ENCODE results near the gene ZNF581. TPM values are rescaled to one million over a fixed set of nuclear protein-coding genes. Genes with fewer than 3 reads are reported as not detected.
A peak's percentile ranks its signal among the peaks of the same experiment; 100 is the strongest.

Gene ZNF581
- total RNA-seq, 2 donors from 2014 or later, result 6.7 to 23.8 TPM

- H3K9me3 ChIP-seq, result no peaks in the 10 kb centered on the region
- no peak for ATAC-seq (ENCODE audit: insufficient number of reproducible peaks, low FRiP score, low read depth)
- H3K36me3 ChIP-seq, result peaks cover 4% of the 10 kb centered on the region
- H3K4me3 ChIP-seq, result no peak overlapping the region
- H3K27ac ChIP-seq, result no peak overlapping the region
- TF ChIP-seq, protein P1, sequence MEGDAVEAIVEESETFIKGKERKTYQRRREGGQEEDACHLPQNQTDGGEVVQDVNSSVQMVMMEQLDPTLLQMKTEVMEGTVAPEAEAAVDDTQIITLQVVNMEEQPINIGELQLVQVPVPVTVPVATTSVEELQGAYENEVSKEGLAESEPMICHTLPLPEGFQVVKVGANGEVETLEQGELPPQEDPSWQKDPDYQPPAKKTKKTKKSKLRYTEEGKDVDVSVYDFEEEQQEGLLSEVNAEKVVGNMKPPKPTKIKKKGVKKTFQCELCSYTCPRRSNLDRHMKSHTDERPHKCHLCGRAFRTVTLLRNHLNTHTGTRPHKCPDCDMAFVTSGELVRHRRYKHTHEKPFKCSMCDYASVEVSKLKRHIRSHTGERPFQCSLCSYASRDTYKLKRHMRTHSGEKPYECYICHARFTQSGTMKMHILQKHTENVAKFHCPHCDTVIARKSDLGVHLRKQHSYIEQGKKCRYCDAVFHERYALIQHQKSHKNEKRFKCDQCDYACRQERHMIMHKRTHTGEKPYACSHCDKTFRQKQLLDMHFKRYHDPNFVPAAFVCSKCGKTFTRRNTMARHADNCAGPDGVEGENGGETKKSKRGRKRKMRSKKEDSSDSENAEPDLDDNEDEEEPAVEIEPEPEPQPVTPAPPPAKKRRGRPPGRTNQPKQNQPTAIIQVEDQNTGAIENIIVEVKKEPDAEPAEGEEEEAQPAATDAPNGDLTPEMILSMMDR (IDR thresholded peaks at IDR 0.05), result no peak
- H3K27me3 ChIP-seq (replicated peaks; ENCODE audit: insufficient read depth), result no peaks in the 10 kb centered on the region
- H3K4me1 ChIP-seq (ENCODE audit: control insufficient read depth in 1 of 2, low read depth in 2 of 2), result peaks cover 23 to 33% of the 10 kb centered on the region in 2 donors
- no peak for DNase-seq (ENCODE audit: low spot score)
Observed at GRCh38 chr19:55650126-55650557, 6.7 kb downstream of the ZNF581 start.

DNA sequence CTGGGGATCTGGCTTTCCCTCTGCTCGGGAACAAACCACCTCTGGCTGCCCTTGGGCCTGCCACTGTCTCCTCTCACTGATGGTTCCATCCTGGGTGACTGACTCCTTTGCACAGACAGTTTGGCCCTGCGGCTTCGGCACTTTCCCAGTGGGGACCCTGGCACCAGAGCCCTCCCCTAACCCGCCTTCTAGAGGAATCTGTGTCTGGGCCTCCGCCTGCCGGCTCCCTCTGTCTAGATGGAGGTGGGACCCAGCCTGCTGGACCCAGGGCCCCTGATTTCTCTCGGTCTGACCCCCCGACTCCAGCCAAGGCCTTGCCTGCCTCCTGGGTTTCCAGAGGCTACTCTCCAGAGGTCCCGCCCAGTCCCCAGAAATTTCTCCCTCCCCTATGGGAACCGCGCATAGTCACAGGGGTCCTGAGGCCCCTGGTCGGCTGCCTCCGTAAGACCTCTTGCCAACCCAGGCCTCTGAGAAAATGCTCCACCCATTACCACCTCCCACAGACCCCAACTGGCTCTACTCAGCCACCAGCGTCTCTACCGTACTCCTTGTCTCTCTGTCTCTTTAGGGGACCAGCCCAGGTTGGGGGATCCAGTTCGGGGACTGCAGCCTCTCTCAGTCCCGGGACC, 7.3 kb downstream of the ZNF581 start:
- ATAC-seq (ENCODE audit: insufficient number of reproducible peaks, low FRiP score, low read depth) (no peak), DNase-seq (ENCODE audit: low spot score) (no peak)
- no peaks in the 10 kb centered on the region for H3K36me3 ChIP-seq
- no peaks in the 10 kb centered on the region for H3K27me3 ChIP-seq (replicated peaks; ENCODE audit: insufficient read depth)
- H3K4me3 ChIP-seq, result no peak overlapping the region
- no peak overlapping the region for H3K27ac ChIP-seq
- peaks cover 23 to 33% of the 10 kb centered on the region in 2 donors for H3K4me1 ChIP-seq (ENCODE audit: control insufficient read depth in 1 of 2, low read depth in 2 of 2)
- TF ChIP-seq, protein P1 (IDR thresholded peaks at IDR 0.05), result no peak
- H3K9me3 ChIP-seq, result no peaks in the 10 kb centered on the region

DNA sequence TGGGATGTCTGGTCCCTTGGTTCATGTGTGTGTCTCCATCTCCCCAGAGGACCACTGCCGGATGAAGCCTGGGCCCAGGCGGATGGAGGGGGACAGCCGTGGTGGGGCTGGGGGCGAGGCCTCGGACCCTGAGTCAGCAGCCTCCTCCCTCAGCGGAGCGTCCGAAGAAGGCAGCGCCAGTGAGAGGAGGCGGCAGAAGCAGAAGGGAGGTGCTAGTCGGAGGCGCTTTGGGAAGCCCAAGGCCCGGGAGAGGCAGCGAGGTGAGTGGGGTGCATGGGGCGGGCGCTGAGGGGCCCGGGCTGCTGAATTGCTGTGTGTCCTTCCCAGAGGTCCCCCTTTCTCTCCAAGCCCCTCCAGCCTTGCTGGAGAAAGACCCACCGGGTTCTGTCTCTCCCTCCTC, 7.8 kb downstream of the ZNF581 start:
- H3K36me3 ChIP-seq, result no peaks in the 10 kb centered on the region
- peaks cover 27 to 38% of the 10 kb centered on the region in 2 donors for H3K4me1 ChIP-seq (ENCODE audit: control insufficient read depth in 1 of 2, low read depth in 2 of 2)
- no peak overlapping the region for H3K27ac ChIP-seq
- ATAC-seq (ENCODE audit: insufficient number of reproducible peaks, low FRiP score, low read depth) (no peak), DNase-seq (ENCODE audit: low spot score) (no peak)
- H3K4me3 ChIP-seq, result no peak overlapping the region
- TF ChIP-seq, protein P1 (IDR thresholded peaks at IDR 0.05), result no peak
- H3K9me3 ChIP-seq, result no peaks in the 10 kb centered on the region
- no peaks in the 10 kb centered on the region for H3K27me3 ChIP-seq (replicated peaks; ENCODE audit: insufficient read depth)

GRCh38 chr19:55652311-55653128, 9.1 kb downstream of the ZNF581 start:
- H3K9me3 ChIP-seq, result no peaks in the 10 kb centered on the region
- H3K27ac ChIP-seq, result peak overlapping the region; percentile 91 to 98
- H3K4me1 ChIP-seq (ENCODE audit: control insufficient read depth in 1 of 2, low read depth in 2 of 2), result peaks cover 33 to 41% of the 10 kb centered on the region in 2 donors
- no peak for DNase-seq (ENCODE audit: low spot score)
- TF ChIP-seq, protein P1 (IDR thresholded peaks at IDR 0.05), result no peak
- no peak for ATAC-seq (ENCODE audit: insufficient number of reproducible peaks, low FRiP score, low read depth)
- no peak overlapping the region for H3K4me3 ChIP-seq
- no peaks in the 10 kb centered on the region for H3K36me3 ChIP-seq
- no peaks in the 10 kb centered on the region for H3K27me3 ChIP-seq (replicated peaks; ENCODE audit: insufficient read depth)

GRCh38 chr19:55653651-55654322, 10.3 kb downstream of the ZNF581 start:
- Histone ChIP-seq H3K9me3 (no peaks in the 10 kb centered on the region), H3K27me3 (replicated peaks; ENCODE audit: insufficient read depth) (no peaks in the 10 kb centered on the region), H3K4me3 (peak overlapping the region; percentile 100), H3K4me1 (ENCODE audit: control insufficient read depth in 1 of 2, low read depth in 2 of 2) (peaks cover 37 to 46% of the 10 kb centered on the region in 2 donors), H3K27ac (peak overlapping the region; percentile 91 to 98), H3K36me3 (no peaks in the 10 kb centered on the region)
- ATAC-seq (ENCODE audit: insufficient number of reproducible peaks, low FRiP score, low read depth), result peak; percentile 69
- TF ChIP-seq, protein P1 (IDR thresholded peaks at IDR 0.05), result peak; percentile 94
- peak; percentile 91 for DNase-seq (ENCODE audit: low spot score)

Measured in thoracic aorta (tissue), 2 donors.